GM12891 (cell line): ENCODE data around the gene ST14.

Experiments used
- PAX5 ChIP-seq: IDR thresholded peaks from 2 replicates; pipeline ENCODE4 v1.6.1; 2011; ENCODE audit warnings: low read length, moderate library complexity, mild to moderate bottlenecking; ENCODE audit not compliant: insufficient read depth, severe bottlenecking
- POLR2A ChIP-seq: IDR thresholded peaks from 2 replicates; pipeline ENCODE4 v1.6.1; 2011; ENCODE audit warnings: low read depth, low read length, control low read depth
- POLR2AphosphoS5 ChIP-seq: IDR thresholded peaks from 2 replicates; pipeline ENCODE4 v1.6.1; 2011; ENCODE audit warnings: low read depth, low read length, control low read depth

DNA sequence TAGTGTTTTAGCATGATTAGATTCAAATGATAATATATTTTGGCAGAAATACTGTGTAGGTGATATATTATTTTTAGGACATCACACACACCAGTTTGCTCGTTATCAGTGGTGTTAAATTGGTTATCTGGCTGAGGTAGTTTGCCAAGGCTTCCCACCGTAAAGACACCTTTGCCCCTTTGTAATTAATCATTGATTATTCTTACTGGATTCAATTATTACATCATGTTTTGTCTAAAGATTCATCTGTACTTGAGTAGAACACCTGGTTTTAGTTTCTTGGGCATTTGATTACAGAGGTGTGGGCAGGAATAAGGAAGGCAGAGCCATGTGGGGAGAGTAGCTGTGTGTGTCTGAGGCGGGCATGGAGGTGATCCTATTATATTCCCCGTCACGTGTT is 39.5 kb upstream of the ST14 start:
- no peak for TF ChIP-seq POLR2A
- TF ChIP-seq POLR2AphosphoS5, result no peak
- TF ChIP-seq PAX5, result no peak
